Suprapubic skin (tissue), 4 donors: Measurements from ENCODE around the gene MLPH. TPM values are rescaled to one million over a fixed set of nuclear protein-coding genes. Genes with fewer than 3 reads are reported as not detected.

Source experiments
- DNase-seq, 2 donors: peaks; one replicate each; pipeline ENCODE4 v3.0.0-alpha.2; 2019; ENCODE audit warnings: low spot score in 2 of 2
- H3K27ac ChIP-seq: fragments of 200-600 bp; sonication (generic); one replicate; pipeline ENCODE4 v1.5.1; 2019
- H3K27me3 ChIP-seq: fragments of 200-600 bp; sonication (generic); one replicate; pipeline ENCODE4 v1.5.1; 2019
- H3K36me3 ChIP-seq: fragments of 200-600 bp; sonication (generic); one replicate; pipeline ENCODE4 v1.5.1; 2019
- H3K4me1 ChIP-seq: fragments of 200-600 bp; sonication (generic); one replicate; pipeline ENCODE4 v1.5.1; 2019
- H3K4me3 ChIP-seq: fragments of 200-600 bp; sonication (generic); one replicate; pipeline ENCODE4 v1.5.1; 2019; ENCODE audit warnings: mild to moderate bottlenecking
- H3K9me3 ChIP-seq: fragments of 200-600 bp; sonication (generic); one replicate; pipeline ENCODE4 v1.5.1; 2019
- CTCF ChIP-seq, 2 donors: fragments of 200-600 bp in 1 of 2; fragments of 450-650 bp in 1 of 2; sonication (generic) in 1 of 2; IDR thresholded peaks; one replicate each; pipeline ENCODE4 v1.5.1; 2016 to 2019; ENCODE audit warnings: antibody characterized with exemption in 2 of 2, mild to moderate bottlenecking in 1 of 2, moderate library complexity in 1 of 2
- EP300 ChIP-seq: sonication (generic); formaldehyde crosslinking; IDR thresholded peaks from one replicate; pipeline ENCODE4 v1.6.1; 2017; ENCODE audit warnings: antibody characterized with exemption
- POLR2A ChIP-seq, 2 donors: fragments of 450-650 bp; IDR thresholded peaks; one replicate each; pipeline ENCODE4 v1.6.1; 2017; ENCODE audit warnings: antibody characterized with exemption in 2 of 2, mild to moderate bottlenecking in 2 of 2, moderate library complexity in 2 of 2
- POLR2AphosphoS5 ChIP-seq, 3 donors: sonication (generic); formaldehyde crosslinking; IDR thresholded peaks; one replicate each; pipeline ENCODE4 v1.6.1; 2017; ENCODE audit warnings: antibody characterized with exemption in 3 of 3
- WGBS: methylation state at CpG from one replicate; pipeline ENCODE4 v1.1.5; 2018; 5-methylcytosine and 5-hydroxymethylcytosine counted together
- total RNA-seq, 4 donors: library from RNA; depleted of rRNA; stranded (reverse); fragments of >200 nt; gene quantifications; one replicate each; pipeline ENCODE4 v1.1.0, GENCODE V29; 2016

MLPH gene
- total RNA-seq, 4 donors from 2014 or later, result 8.8 to 41.1 (median 24.4) TPM

GRCh38 chr2:237536617-237537016, 49.6 kb downstream of the MLPH start:
- no peaks in the 10 kb centered on the region for H3K36me3 ChIP-seq
- H3K27me3 ChIP-seq, result no peaks in the 10 kb centered on the region
- H3K4me1 ChIP-seq, result peaks cover 11% of the 10 kb centered on the region
- no peak for DNase-seq
- TF ChIP-seq CTCF (IDR thresholded peaks at IDR 0.05) (no peak), EP300 (no peak), POLR2AphosphoS5 (IDR thresholded peaks at IDR 0.05) (no peak), POLR2A (IDR thresholded peaks at IDR 0.05) (no peak)
- WGBS, result 93% methylated on average over 7 of the region's 9 CpGs
- no peaks in the 10 kb centered on the region for H3K9me3 ChIP-seq
- H3K4me3 ChIP-seq, result no peak overlapping the region
- no peak overlapping the region for H3K27ac ChIP-seq

GRCh38 chr2:237538001-237538720, 51.1 kb downstream of the MLPH start:
- H3K4me3 ChIP-seq, result no peak overlapping the region
- H3K27me3 ChIP-seq, result no peaks in the 10 kb centered on the region
- peaks cover 11% of the 10 kb centered on the region for H3K4me1 ChIP-seq
- no peak overlapping the region for H3K27ac ChIP-seq
- TF ChIP-seq POLR2A (IDR thresholded peaks at IDR 0.05) (no peak), POLR2AphosphoS5 (IDR thresholded peaks at IDR 0.05) (no peak), CTCF (IDR thresholded peaks at IDR 0.05) (no peak), EP300 (no peak)
- no peaks in the 10 kb centered on the region for H3K36me3 ChIP-seq
- no peak for DNase-seq
- WGBS, result 86% methylated on average over 27 of the region's 29 CpGs
- no peaks in the 10 kb centered on the region for H3K9me3 ChIP-seq

DNA sequence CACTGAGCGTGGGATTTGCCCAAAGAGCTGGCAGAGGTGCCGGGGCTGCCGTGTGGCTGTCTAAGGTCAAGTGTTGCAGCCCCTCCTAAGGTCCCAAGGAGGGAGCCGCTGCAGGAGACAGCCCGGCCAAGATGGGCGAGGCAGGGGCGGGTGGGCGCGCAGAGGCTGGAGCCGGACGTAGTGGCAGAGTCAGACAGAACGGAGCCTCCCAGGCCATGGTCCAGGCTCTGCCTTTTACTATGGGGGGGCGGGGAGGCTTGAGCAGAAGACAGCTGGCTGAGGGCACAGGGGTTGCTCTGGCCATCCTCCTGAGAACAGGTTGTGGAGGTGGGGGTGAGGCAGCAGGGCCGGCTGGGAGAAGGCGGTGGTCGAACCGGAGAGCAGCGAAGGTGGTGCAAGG, 51.9 kb downstream of the MLPH start:
- Histone ChIP-seq H3K4me3 (no peak overlapping the region), H3K27ac (no peak overlapping the region), H3K9me3 (no peaks in the 10 kb centered on the region), H3K4me1 (peaks cover 11% of the 10 kb centered on the region), H3K36me3 (no peaks in the 10 kb centered on the region), H3K27me3 (no peaks in the 10 kb centered on the region)
- WGBS, result 90% methylated on average over 18 of the region's 18 CpGs
- TF ChIP-seq CTCF (IDR thresholded peaks at IDR 0.05) (no peak), POLR2AphosphoS5 (IDR thresholded peaks at IDR 0.05) (no peak), POLR2A (IDR thresholded peaks at IDR 0.05) (no peak), EP300 (no peak)
- DNase-seq, result no peak

- H3K27ac ChIP-seq, result no peak overlapping the region
Measured at GRCh38 chr2:237539681-237540080, 52.6 kb downstream of the MLPH start.

More at GRCh38 chr2:237539681-237540080, 52.6 kb downstream of the MLPH start:
- no peak for DNase-seq
- no peak for TF ChIP-seq EP300
- no peak for TF ChIP-seq POLR2AphosphoS5 (IDR thresholded peaks at IDR 0.05)
- no peak for TF ChIP-seq POLR2A (IDR thresholded peaks at IDR 0.05)
- TF ChIP-seq CTCF (IDR thresholded peaks at IDR 0.05), result no peak
- WGBS, result 71% methylated on average over 6 of the region's 6 CpGs
- Histone ChIP-seq H3K27me3 (no peaks in the 10 kb centered on the region), H3K36me3 (no peaks in the 10 kb centered on the region), H3K4me1 (peaks cover 11% of the 10 kb centered on the region), H3K4me3 (no peak overlapping the region), H3K9me3 (no peaks in the 10 kb centered on the region)
